Measurements from ENCODE around the gene DPM1.

The DPM1 gene

GRCh38 chr20:50892394-50892793, 65.9 kb downstream of the DPM1 start:
- no peak for DNase-seq

GRCh38 chr20:50891138-50891537, 67.2 kb downstream of the DPM1 start:
- DNase-seq, result no peak

- DNase-seq, result no peak
These were observed 70.8 kb downstream of the DPM1 start for GRCh38 chr20:50887576-50887975.

- no peak for DNase-seq
These were observed 72.0 kb downstream of the DPM1 start for GRCh38 chr20:50886184-50886790.

GRCh38 chr20:50885781-50886180, 72.6 kb downstream of the DPM1 start:
- no peak for DNase-seq

GRCh38 chr20:50885068-50885467, 73.3 kb downstream of the DPM1 start:
- no peak for DNase-seq
